Panc1 (cell line): ENCODE data around the gene CCDC141. TPM values are rescaled to one million over a fixed set of nuclear protein-coding genes. Genes with fewer than 3 reads are reported as not detected.

ENCODE experiments used
- ATAC-seq: fragments of 200-7000 bp; cut with Tn5 transposase; 2 replicates; pipeline ENCODE4 v1.9.1; 2020; ENCODE audit warnings: mild to moderate bottlenecking, moderate library complexity
- BruUV-seq: library from RNA; stranded (reverse); fragments of 400-500 nt; replicated peaks from 2 replicates; lab custom pipeline; 2021; lab: Mats Ljungman, UMichigan
- CTCF ChIA-PET: fragments of 300-600 bp; sonication (Branson Sonifier 250); formaldehyde crosslinking; loops from one replicate; lab custom pipeline; 2022; ENCODE audit warnings: antibody characterized with exemption; lab: Charles Lee
- POLR2A ChIA-PET: fragments of 300-600 bp; sonication (Branson Sonifier 250); formaldehyde crosslinking; loops from one replicate; lab custom pipeline; 2022; ENCODE audit warnings: antibody characterized with exemption; lab: Charles Lee
- DNase-seq: peaks from one replicate; pipeline ENCODE4 v3.0.0-alpha.2; 2010; ENCODE audit warnings: low read depth, low spot score
- H3K27ac ChIP-seq: 2 replicates; pipeline ENCODE4 v1.5.1; 2011; ENCODE audit warnings: mild to moderate bottlenecking, low read length, inconsistent platforms
- H3K27me3 ChIP-seq: fragments of 200-500 bp; sonication (Bioruptor generic); 2 replicates; pipeline ENCODE4 v1.6.0; 2014; ENCODE audit warnings: low read length, inconsistent platforms; ENCODE audit not compliant: control insufficient read depth, insufficient read depth
- H3K36me3 ChIP-seq: fragments of 200-500 bp; sonication (Bioruptor generic); 2 replicates; pipeline ENCODE4 v1.5.1; 2014; ENCODE audit warnings: inconsistent platforms, mild to moderate bottlenecking, low read length, moderate library complexity; ENCODE audit not compliant: control insufficient read depth, insufficient read depth
- H3K4me1 ChIP-seq: 2 replicates; pipeline ENCODE4 v1.5.1; 2011; ENCODE audit warnings: inconsistent platforms, mild to moderate bottlenecking, low read length, moderate library complexity; ENCODE audit not compliant: control insufficient read depth, insufficient read depth
- H3K4me3 ChIP-seq, 2 experiments: 2 replicates each; pipeline ENCODE4 v1.5.1; 2011 to 2012; ENCODE audit warnings: low read depth in 2 of 2, low read length in 2 of 2, mild to moderate bottlenecking in 2 of 2, inconsistent platforms in 1 of 2, moderate library complexity in 1 of 2
- H3K9me3 ChIP-seq: fragments of 200-500 bp; sonication (Bioruptor generic); 2 replicates; pipeline ENCODE4 v1.5.1; 2014; ENCODE audit warnings: low read depth, mild to moderate bottlenecking, inconsistent platforms, low read length, moderate library complexity; ENCODE audit not compliant: control insufficient read depth, insufficient read depth
- POLR2AphosphoS5 ChIP-seq: IDR thresholded peaks from 2 replicates; pipeline ENCODE4 v1.6.1; 2012; ENCODE audit warnings: mild to moderate bottlenecking, low read depth, low read length, moderate library complexity
- SIN3A ChIP-seq: IDR thresholded peaks from 2 replicates; pipeline ENCODE4 v1.6.1; 2012; ENCODE audit warnings: low read depth, mild to moderate bottlenecking, low read length, moderate library complexity, borderline replicate concordance; ENCODE audit not compliant: insufficient read depth
- TCF7L2 ChIP-seq: IDR thresholded peaks from 2 replicates; pipeline ENCODE4 v1.6.1; 2011; ENCODE audit warnings: mild to moderate bottlenecking, low read depth, low read length, inconsistent platforms
- in situ Hi-C: cut with HindIII; loops from 2 replicates; pipeline ENCODE4 v1.10.0; 2016; ENCODE audit warnings: low sequenced_read_pairs, low pct_unique_long_range_greater_than_20kb
- intact Hi-C: fragments of 100-400 bp; cut with micrococcal nuclease; formaldehyde crosslinking; loops from one replicate; pipeline ENCODE4 v1.10.0; 2022; ENCODE audit not compliant: unreplicated experiment
- total RNA-seq: library from RNA; stranded (reverse); gene quantifications from one replicate; pipeline ENCODE4 v1.2.1, GENCODE V29; 2021; ENCODE audit not compliant: unreplicated experiment
- TF ChIP-seq, protein P1 (sequence below): fragments of 450-650 bp; IDR thresholded peaks from 2 replicates; pipeline ENCODE4 v1.5.1; 2017; ENCODE audit warnings: mild to moderate bottlenecking
- TF ChIP-seq, protein P2 (sequence below), 2 experiments: IDR thresholded peaks; 2 replicates each; pipeline ENCODE4 v1.6.1; 2011 to 2012; ENCODE audit warnings: low read depth in 2 of 2, control low read depth in 1 of 2, low read length in 1 of 2, mild to moderate bottlenecking in 1 of 2, moderate library complexity in 1 of 2; ENCODE audit not compliant: insufficient read depth in 1 of 2

Gene CCDC141
- total RNA-seq, 1 experiment from 2014 or later = 0.10 TPM

DNA sequence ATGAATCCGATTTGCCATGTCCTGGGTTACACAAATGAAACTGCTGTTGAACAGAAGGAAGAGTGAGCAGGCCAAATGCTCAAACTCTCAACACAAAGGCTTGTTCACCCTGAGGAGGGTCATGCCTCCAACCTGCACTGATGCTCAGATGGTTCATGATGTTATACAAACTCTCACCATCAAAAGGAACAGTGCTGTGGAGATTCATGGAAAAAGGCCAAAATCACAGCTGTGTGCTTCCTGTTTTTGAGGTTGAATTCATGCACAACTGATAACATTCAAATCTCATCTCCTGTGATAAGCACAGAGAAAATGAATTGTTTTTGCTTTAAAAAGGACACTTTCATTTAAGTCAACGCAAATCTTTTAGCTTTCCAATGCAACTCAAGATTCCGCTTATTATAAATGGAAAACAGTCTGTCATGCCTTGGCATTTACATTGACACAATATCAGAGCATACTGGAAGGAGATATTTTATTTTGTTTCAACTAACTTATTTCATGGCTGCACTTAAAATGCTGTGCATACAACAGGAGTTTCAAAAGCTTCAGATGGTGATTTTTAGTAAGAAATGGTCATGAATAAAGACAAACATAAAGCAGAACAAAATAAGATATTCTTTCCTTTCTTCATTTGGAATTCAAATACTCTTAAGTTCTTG lies 220.5 kb downstream of the CCDC141 start:
- Histone ChIP-seq H3K27me3 (no peaks in the 10 kb centered on the region), H3K4me3 (no peak overlapping the region), H3K4me1 (no peaks in the 10 kb centered on the region), H3K9me3 (no peaks in the 10 kb centered on the region), H3K27ac (no peak overlapping the region), H3K36me3 (no peaks in the 10 kb centered on the region)
- CTCF ChIA-PET = interaction anchor here (0.6 kb wide), 1 partner anchor 161 kb away, joined by 6 read pairs; no protein-coding TSS in a partner anchor
- DNase-seq (no peak), ATAC-seq (no peak)
- in situ Hi-C loops (no loop called here), intact Hi-C loops (no loop called here)
- POLR2A ChIA-PET = no interaction called here
- BruUV-seq = no TSS peak
- TF ChIP-seq SIN3A = no peak
- TF ChIP-seq POLR2AphosphoS5 = no peak
- TF ChIP-seq, protein P1, sequence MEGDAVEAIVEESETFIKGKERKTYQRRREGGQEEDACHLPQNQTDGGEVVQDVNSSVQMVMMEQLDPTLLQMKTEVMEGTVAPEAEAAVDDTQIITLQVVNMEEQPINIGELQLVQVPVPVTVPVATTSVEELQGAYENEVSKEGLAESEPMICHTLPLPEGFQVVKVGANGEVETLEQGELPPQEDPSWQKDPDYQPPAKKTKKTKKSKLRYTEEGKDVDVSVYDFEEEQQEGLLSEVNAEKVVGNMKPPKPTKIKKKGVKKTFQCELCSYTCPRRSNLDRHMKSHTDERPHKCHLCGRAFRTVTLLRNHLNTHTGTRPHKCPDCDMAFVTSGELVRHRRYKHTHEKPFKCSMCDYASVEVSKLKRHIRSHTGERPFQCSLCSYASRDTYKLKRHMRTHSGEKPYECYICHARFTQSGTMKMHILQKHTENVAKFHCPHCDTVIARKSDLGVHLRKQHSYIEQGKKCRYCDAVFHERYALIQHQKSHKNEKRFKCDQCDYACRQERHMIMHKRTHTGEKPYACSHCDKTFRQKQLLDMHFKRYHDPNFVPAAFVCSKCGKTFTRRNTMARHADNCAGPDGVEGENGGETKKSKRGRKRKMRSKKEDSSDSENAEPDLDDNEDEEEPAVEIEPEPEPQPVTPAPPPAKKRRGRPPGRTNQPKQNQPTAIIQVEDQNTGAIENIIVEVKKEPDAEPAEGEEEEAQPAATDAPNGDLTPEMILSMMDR = no peak
- TF ChIP-seq, protein P2, sequence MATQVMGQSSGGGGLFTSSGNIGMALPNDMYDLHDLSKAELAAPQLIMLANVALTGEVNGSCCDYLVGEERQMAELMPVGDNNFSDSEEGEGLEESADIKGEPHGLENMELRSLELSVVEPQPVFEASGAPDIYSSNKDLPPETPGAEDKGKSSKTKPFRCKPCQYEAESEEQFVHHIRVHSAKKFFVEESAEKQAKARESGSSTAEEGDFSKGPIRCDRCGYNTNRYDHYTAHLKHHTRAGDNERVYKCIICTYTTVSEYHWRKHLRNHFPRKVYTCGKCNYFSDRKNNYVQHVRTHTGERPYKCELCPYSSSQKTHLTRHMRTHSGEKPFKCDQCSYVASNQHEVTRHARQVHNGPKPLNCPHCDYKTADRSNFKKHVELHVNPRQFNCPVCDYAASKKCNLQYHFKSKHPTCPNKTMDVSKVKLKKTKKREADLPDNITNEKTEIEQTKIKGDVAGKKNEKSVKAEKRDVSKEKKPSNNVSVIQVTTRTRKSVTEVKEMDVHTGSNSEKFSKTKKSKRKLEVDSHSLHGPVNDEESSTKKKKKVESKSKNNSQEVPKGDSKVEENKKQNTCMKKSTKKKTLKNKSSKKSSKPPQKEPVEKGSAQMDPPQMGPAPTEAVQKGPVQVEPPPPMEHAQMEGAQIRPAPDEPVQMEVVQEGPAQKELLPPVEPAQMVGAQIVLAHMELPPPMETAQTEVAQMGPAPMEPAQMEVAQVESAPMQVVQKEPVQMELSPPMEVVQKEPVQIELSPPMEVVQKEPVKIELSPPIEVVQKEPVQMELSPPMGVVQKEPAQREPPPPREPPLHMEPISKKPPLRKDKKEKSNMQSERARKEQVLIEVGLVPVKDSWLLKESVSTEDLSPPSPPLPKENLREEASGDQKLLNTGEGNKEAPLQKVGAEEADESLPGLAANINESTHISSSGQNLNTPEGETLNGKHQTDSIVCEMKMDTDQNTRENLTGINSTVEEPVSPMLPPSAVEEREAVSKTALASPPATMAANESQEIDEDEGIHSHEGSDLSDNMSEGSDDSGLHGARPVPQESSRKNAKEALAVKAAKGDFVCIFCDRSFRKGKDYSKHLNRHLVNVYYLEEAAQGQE (IDR thresholded peaks at IDR 0.05; ENCODE audit: insufficient read depth in 1 of 2, low read depth in 2 of 2, low read length in 1 of 2) = no peak
- no peak for TF ChIP-seq TCF7L2

GRCh38 chr2:178828486-178828881 lies 221.5 kb downstream of the CCDC141 start:
- DNase-seq (no peak), ATAC-seq (no peak)
- ChIA-PET CTCF (no interaction called here), POLR2A (no interaction called here)
- Histone ChIP-seq H3K36me3 (no peaks in the 10 kb centered on the region), H3K9me3 (no peaks in the 10 kb centered on the region), H3K4me1 (no peaks in the 10 kb centered on the region), H3K27me3 (no peaks in the 10 kb centered on the region), H3K27ac (no peak overlapping the region), H3K4me3 (no peak overlapping the region)
- intact Hi-C loops = no loop called here
- TF ChIP-seq, protein P2 (IDR thresholded peaks at IDR 0.05; ENCODE audit: insufficient read depth in 1 of 2, low read depth in 2 of 2, low read length in 1 of 2) = no peak
- TF ChIP-seq POLR2AphosphoS5 (no peak), TCF7L2 (no peak), SIN3A (no peak)
- TF ChIP-seq, protein P1 = no peak
- in situ Hi-C loops = no loop called here
- BruUV-seq = no TSS peak
